Stimulated activated CD4-positive, alpha-beta T cell treated with anti-CD3 and anti-CD28 coated beads, Interleukin-1b, Interleukin-23, amount 100 ng/mL, for 24 hours (primary cell): ENCODE measurements around the gene KLHL18.

Experiments used
- DNase-seq, 4 experiments: peaks; one replicate each; pipeline ENCODE4 v3.0.0-alpha.2; 2020; ENCODE audit warnings: low read depth in 4 of 4, low spot score in 1 of 4

The KLHL18 gene

GRCh38 chr3:47394140-47394870 is 111.6 kb downstream of the KLHL18 start:
- DNase-seq, result no peak

DNA sequence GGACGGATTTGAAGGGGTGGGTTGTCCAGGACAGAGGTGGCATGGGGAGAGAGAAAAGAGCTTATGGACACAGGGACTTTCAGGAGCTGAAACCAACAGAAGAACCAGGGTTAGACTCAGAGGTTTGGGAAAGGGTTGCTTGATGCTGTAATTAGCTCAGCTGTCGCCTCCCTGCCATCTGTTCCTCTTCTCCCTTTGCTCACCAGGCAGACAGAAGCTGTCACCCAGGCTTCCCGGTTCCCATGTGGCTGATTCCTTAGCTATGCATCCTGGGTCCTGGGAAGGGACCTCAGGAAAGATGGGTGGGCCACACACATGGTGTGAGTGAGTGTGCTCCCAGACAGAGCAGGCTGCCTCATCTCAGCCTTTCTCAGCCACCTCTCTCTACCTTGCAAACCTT is 112.1 kb downstream of the KLHL18 start:
- no peak for DNase-seq
